MCF 10A (cell line): Measurements from ENCODE around the gene ADGRL3. TPM values are rescaled to one million over a fixed set of nuclear protein-coding genes. Genes with fewer than 3 reads are reported as not detected.

Source experiments
- BruUV-seq: library from RNA; stranded (reverse); fragments of 400-500 nt; replicated peaks from 2 replicates; lab custom pipeline; 2021; lab: Mats Ljungman, UMichigan
- CTCF ChIA-PET: fragments of 300-600 bp; sonication (Branson Sonifier 250); formaldehyde crosslinking; extraction: SDS; loops from one replicate; lab custom pipeline; 2021; ENCODE audit warnings: antibody characterized with exemption, inconsistent platforms; lab: Yijun Ruan, JAX
- POLR2A ChIA-PET: fragments of 300-600, 350-650 bp; sonication (Branson Sonifier 250); formaldehyde crosslinking; extraction: SDS; loops from one replicate; lab custom pipeline; 2020; ENCODE audit warnings: antibody characterized with exemption, inconsistent platforms; lab: Yijun Ruan, JAX
- DNase-seq: peaks from one replicate; pipeline ENCODE4 v3.0.0-alpha.2; 2018; ENCODE audit not compliant: unreplicated experiment
- H3K27ac Mint-ChIP-seq: one replicate; pipeline ENCODE4 v1.8.0; 2022; ENCODE audit warnings: mild to moderate bottlenecking, low read depth, mixed read lengths; ENCODE audit not compliant: unreplicated experiment
- H3K27me3 Mint-ChIP-seq: one replicate; pipeline ENCODE4 v1.8.0; 2022; ENCODE audit warnings: mixed read lengths; ENCODE audit not compliant: insufficient read depth, unreplicated experiment
- H3K36me3 Mint-ChIP-seq: one replicate; pipeline ENCODE4 v1.8.0; 2022; ENCODE audit warnings: mild to moderate bottlenecking, moderate library complexity, mixed read lengths; ENCODE audit not compliant: insufficient read depth, unreplicated experiment
- H3K4me1 Mint-ChIP-seq: one replicate; pipeline ENCODE4 v1.8.0; 2022; ENCODE audit warnings: mixed read lengths; ENCODE audit not compliant: insufficient read depth, unreplicated experiment
- H3K4me3 Mint-ChIP-seq: one replicate; pipeline ENCODE4 v1.8.0; 2022; ENCODE audit warnings: mild to moderate bottlenecking, moderate library complexity, mixed read lengths; ENCODE audit not compliant: unreplicated experiment
- H3K9me3 Mint-ChIP-seq: one replicate; pipeline ENCODE4 v1.8.0; 2022; ENCODE audit warnings: mixed read lengths; ENCODE audit not compliant: unreplicated experiment
- CTCF ChIP-seq: fragments of 200-600 bp; IDR thresholded peaks from one replicate; pipeline ENCODE4 v1.8.0; 2022; ENCODE audit warnings: antibody characterized with exemption, mild to moderate bottlenecking; ENCODE audit not compliant: unreplicated experiment
- intact Hi-C: fragments of 100-400 bp; cut with micrococcal nuclease; formaldehyde crosslinking; loops from 2 replicates; pipeline ENCODE4 v1.14.1; 2022
- total RNA-seq: library from RNA; stranded (reverse); gene quantifications from 2 replicates; pipeline ENCODE4 v1.2.3, GENCODE V29; 2022

Gene ADGRL3
- total RNA-seq, 1 experiment from 2014 or later: 3.6 TPM

- Mint-ChIP-seq H3K4me3 (peak overlapping the region; percentile 28), H3K4me1 (peaks cover 15% of the 10 kb centered on the region), H3K36me3 (peaks cover 6% of the 10 kb centered on the region), H3K27me3 (no peaks in the 10 kb centered on the region), H3K9me3 (peaks cover 4% of the 10 kb centered on the region), H3K27ac (peak overlapping the region; percentile 76)
- ChIA-PET CTCF (interaction anchor here (0.6 to 0.7 kb wide), 4 partner anchors 101 to 1425 kb away, joined by 3 to 5 read pairs (median 3); no protein-coding TSS in a partner anchor), POLR2A (interaction anchor here (0.6 to 1.2 kb wide), 4 partner anchors 51 to 119 kb away, joined by 3 to 4 read pairs (median 3); no protein-coding TSS in a partner anchor)
- BruUV-seq: no TSS peak
- peak; percentile 64 for DNase-seq
- intact Hi-C loops: loop anchor here (10.0 kb wide), 1 partner anchor 91 kb away; no protein-coding TSS in a partner anchor
- TF ChIP-seq CTCF: no peak
These were observed 173.8 kb downstream of the ADGRL3 start for GRCh38 chr4:61373901-61374440.

GRCh38 chr4:61374447-61374891 is 174.3 kb downstream of the ADGRL3 start:
- POLR2A ChIA-PET: interaction anchor here (0.6 to 1.2 kb wide), 4 partner anchors 51 to 120 kb away, joined by 3 to 4 read pairs (median 3); no protein-coding TSS in a partner anchor
- intact Hi-C loops: loop anchor here (10.0 kb wide), 1 partner anchor 90 kb away; no protein-coding TSS in a partner anchor
- DNase-seq: peak; percentile 28

GRCh38 chr4:61375301-61375700 is 175.2 kb downstream of the ADGRL3 start:
- Mint-ChIP-seq H3K4me3 (no peak overlapping the region), H3K4me1 (peaks cover 15% of the 10 kb centered on the region), H3K36me3 (peaks cover 6% of the 10 kb centered on the region), H3K27ac (no peak overlapping the region), H3K27me3 (no peaks in the 10 kb centered on the region), H3K9me3 (peaks cover 8% of the 10 kb centered on the region)
- BruUV-seq: no TSS peak
- no peak for TF ChIP-seq CTCF
- intact Hi-C loops: loop anchor here (10.0 kb wide), 1 partner anchor 90 kb away; no protein-coding TSS in a partner anchor
- POLR2A ChIA-PET: interaction anchor here (1.1 kb wide), 1 partner anchor 120 kb away, joined by 4 read pairs; no protein-coding TSS in a partner anchor
- DNase-seq: peak; percentile 65
- CTCF ChIA-PET: no interaction called here

More at GRCh38 chr4:61374447-61374891, 174.3 kb downstream of the ADGRL3 start:
- Mint-ChIP-seq H3K36me3 (peaks cover 6% of the 10 kb centered on the region), H3K27me3 (no peaks in the 10 kb centered on the region), H3K4me1 (peaks cover 15% of the 10 kb centered on the region), H3K27ac (peak overlapping the region; percentile 76), H3K4me3 (peak overlapping the region; percentile 28), H3K9me3 (peaks cover 8% of the 10 kb centered on the region)
- CTCF ChIA-PET: interaction anchor here (0.6 to 0.7 kb wide), 2 partner anchors 126 to 1425 kb away, joined by 3 to 5 read pairs; no protein-coding TSS in a partner anchor
- BruUV-seq: no TSS peak
- no peak for TF ChIP-seq CTCF

GRCh38 chr4:61376301-61376700 is 176.2 kb downstream of the ADGRL3 start:
- Mint-ChIP-seq H3K9me3 (peaks cover 8% of the 10 kb centered on the region), H3K4me3 (no peak overlapping the region), H3K4me1 (peaks cover 15% of the 10 kb centered on the region), H3K27me3 (no peaks in the 10 kb centered on the region), H3K36me3 (peaks cover 6% of the 10 kb centered on the region), H3K27ac (no peak overlapping the region)
- no peak for TF ChIP-seq CTCF
- no TSS peak for BruUV-seq
- intact Hi-C loops: loop anchor here (10.0 kb wide), 1 partner anchor 88 kb away; no protein-coding TSS in a partner anchor
- CTCF ChIA-PET: no interaction called here
- POLR2A ChIA-PET: no interaction called here
- no peak for DNase-seq
